MM.1S (cell line): Measurements from ENCODE around the gene SSUH2.

Experiments
- EZH2 ChIP-seq: fragments of 300-600 bp; sonication (generic); optimal IDR thresholded peaks from 2 replicates; pipeline ENCODE3; 2017; ENCODE audit warnings: low read depth, mild to moderate bottlenecking, antibody characterized with exemption, low read length, mixed read lengths
- TF ChIP-seq, protein P1 (sequence below): fragments of 300-600 bp; sonication (generic); IDR thresholded peaks from 2 replicates; pipeline ENCODE4 v1.5.1; 2016; ENCODE audit warnings: antibody characterized with exemption, low read length, mixed read lengths

- TF ChIP-seq, protein P1, sequence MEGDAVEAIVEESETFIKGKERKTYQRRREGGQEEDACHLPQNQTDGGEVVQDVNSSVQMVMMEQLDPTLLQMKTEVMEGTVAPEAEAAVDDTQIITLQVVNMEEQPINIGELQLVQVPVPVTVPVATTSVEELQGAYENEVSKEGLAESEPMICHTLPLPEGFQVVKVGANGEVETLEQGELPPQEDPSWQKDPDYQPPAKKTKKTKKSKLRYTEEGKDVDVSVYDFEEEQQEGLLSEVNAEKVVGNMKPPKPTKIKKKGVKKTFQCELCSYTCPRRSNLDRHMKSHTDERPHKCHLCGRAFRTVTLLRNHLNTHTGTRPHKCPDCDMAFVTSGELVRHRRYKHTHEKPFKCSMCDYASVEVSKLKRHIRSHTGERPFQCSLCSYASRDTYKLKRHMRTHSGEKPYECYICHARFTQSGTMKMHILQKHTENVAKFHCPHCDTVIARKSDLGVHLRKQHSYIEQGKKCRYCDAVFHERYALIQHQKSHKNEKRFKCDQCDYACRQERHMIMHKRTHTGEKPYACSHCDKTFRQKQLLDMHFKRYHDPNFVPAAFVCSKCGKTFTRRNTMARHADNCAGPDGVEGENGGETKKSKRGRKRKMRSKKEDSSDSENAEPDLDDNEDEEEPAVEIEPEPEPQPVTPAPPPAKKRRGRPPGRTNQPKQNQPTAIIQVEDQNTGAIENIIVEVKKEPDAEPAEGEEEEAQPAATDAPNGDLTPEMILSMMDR = no peak
- no peak for TF ChIP-seq EZH2
Observed at GRCh38 chr3:8673083-8673737, 28.6 kb upstream of the SSUH2 start.
